Ishikawa (cell line): ENCODE measurements around the gene FBXO48.

ENCODE experiments used
- CEBPB ChIP-seq: IDR thresholded peaks from 2 replicates; pipeline ENCODE4 v1.6.1; 2012
- CREB1 ChIP-seq: IDR thresholded peaks from 2 replicates; pipeline ENCODE4 v1.6.1; 2012; ENCODE audit warnings: low read depth
- EGR1 ChIP-seq: IDR thresholded peaks from 2 replicates; pipeline ENCODE4 v1.6.1; 2012
- EP300 ChIP-seq: IDR thresholded peaks from 2 replicates; pipeline ENCODE4 v1.6.1; 2012; ENCODE audit warnings: borderline replicate concordance
- FOXM1 ChIP-seq: IDR thresholded peaks from 2 replicates; pipeline ENCODE4 v1.6.1; 2012; ENCODE audit warnings: low read depth, borderline replicate concordance
- MAX ChIP-seq: IDR thresholded peaks from 2 replicates; pipeline ENCODE4 v1.6.1; 2012
- NFIC ChIP-seq: IDR thresholded peaks from 2 replicates; pipeline ENCODE4 v1.6.1; 2012
- RAD21 ChIP-seq: IDR thresholded peaks from 2 replicates; pipeline ENCODE4 v1.6.1; 2012; ENCODE audit warnings: low read depth
- REST ChIP-seq: IDR thresholded peaks from 2 replicates; pipeline ENCODE4 v1.6.1; 2012; ENCODE audit warnings: low read depth, mild to moderate bottlenecking
- TAF1 ChIP-seq: IDR thresholded peaks from 2 replicates; pipeline ENCODE4 v1.6.1; 2012; ENCODE audit warnings: low read depth, mild to moderate bottlenecking
- TCF12 ChIP-seq: IDR thresholded peaks from 2 replicates; pipeline ENCODE4 v1.6.1; 2012; ENCODE audit warnings: low read depth
- TEAD4 ChIP-seq: IDR thresholded peaks from 2 replicates; pipeline ENCODE4 v1.6.1; 2012
- USF1 ChIP-seq: IDR thresholded peaks from 2 replicates; pipeline ENCODE4 v1.6.1; 2012
- YY1 ChIP-seq: IDR thresholded peaks from 2 replicates; pipeline ENCODE4 v1.6.1; 2012; ENCODE audit warnings: low read depth
- ZBTB7A ChIP-seq: IDR thresholded peaks from 2 replicates; pipeline ENCODE4 v1.6.1; 2012; ENCODE audit warnings: low read depth

Gene FBXO48

GRCh38 chr2:68467077-68467960 is at the start of gene FBXO48, which contains the start of gene APLF:
Gene FBXO48 (minus strand): TSS chr2:68467294. CDS start chr2:68465145, 2,149 bp downstream.
Gene APLF (plus strand): TSS chr2:68467585. CDS start chr2:68467732, 147 bp downstream.
- TF ChIP-seq REST (no peak), NFIC (no peak), TCF12 (no peak), CEBPB (peak; percentile 88), YY1 (no peak), RAD21 (no peak), FOXM1 (0 out of 2 replicates have a peak, but pooled peaks have one; percentile 64), MAX (no peak; the same call in 1 of the 2 replicates), TAF1 (peak; percentile 50; the same call in 1 of the 2 replicates), EGR1 (0 out of 2 replicates have a peak, but pooled peaks have one; percentile 16), USF1 (no peak), TEAD4 (no peak), EP300 (no peak), ZBTB7A (peak; percentile 92), CREB1 (peak; percentile 73)

- no peak for TF ChIP-seq EGR1
- TF ChIP-seq TAF1: no peak
- no peak for TF ChIP-seq YY1
- TF ChIP-seq USF1: no peak
- no peak for TF ChIP-seq FOXM1
- TF ChIP-seq CEBPB: no peak
- no peak for TF ChIP-seq RAD21
- TF ChIP-seq MAX: no peak
- TF ChIP-seq REST: no peak
Measured at GRCh38 chr2:68516051-68516955, 49.2 kb upstream of the FBXO48 start.

- no peak for TF ChIP-seq TAF1
- no peak for TF ChIP-seq ZBTB7A
- no peak for TF ChIP-seq EP300
- no peak for TF ChIP-seq NFIC
Measured at GRCh38 chr2:68514316-68514929, 47.3 kb upstream of the FBXO48 start.

- TF ChIP-seq USF1 (no peak), FOXM1 (no peak), TCF12 (no peak), TAF1 (no peak), YY1 (no peak), ZBTB7A (no peak), EGR1 (no peak), CREB1 (no peak), MAX (no peak), RAD21 (no peak), NFIC (no peak), EP300 (no peak), CEBPB (no peak), REST (no peak), TEAD4 (no peak)
Measured at GRCh38 chr2:68512966-68513365, 45.9 kb upstream of the FBXO48 start.
